ENCODE data around the gene ABHD3. TPM values are rescaled to one million over a fixed set of nuclear protein-coding genes. Genes with fewer than 3 reads are reported as not detected.
A peak's percentile ranks its signal among the peaks of the same experiment; 100 is the strongest.

ABHD3 gene
- total and polyA plus RNA-seq, 8 donors: 8.9 to 33.4 (median 18.9) TPM

DNA sequence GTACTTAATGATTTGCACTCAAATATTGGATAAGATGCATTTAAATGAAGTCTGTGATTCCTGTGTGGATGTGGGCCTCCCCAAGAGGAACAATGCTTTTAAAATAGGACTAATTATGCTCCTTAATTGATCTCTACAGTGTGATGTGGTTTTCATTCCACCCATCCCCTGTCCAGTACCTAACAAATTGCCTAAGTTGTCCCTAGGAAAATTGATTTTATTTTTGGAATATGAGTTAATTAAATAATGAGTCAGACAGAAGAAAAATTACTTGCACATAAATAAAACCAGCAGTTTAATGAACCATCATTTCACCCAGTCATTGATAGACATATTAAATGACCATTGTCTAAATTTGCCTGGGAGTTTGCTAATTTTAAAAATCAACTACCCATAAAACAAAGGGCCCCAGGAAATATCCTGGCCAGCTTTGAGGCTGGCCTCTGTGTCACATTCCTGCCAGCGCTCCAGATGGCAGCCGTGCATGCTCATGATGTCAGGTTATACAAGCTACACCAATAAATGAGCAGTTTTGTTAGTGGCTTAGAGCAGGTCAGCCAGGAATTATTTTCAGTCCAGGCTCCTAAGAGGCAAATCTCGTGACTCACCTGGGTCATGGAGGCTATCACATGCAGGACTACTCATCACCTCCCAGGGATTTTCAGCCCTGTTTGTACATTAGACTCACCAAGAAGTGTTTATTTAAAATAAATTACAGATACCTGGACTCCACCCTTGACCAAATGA, 31.9 kb downstream of the ABHD3 start:
- Histone ChIP-seq H3K36me3 (no peaks in the 10 kb centered on the region), H3K4me3 (no peak overlapping the region), H3K4me1 (peaks cover 0 to 26% (median 3%) of the 10 kb centered on the region in 4 donors), H3K27ac (peak overlapping the region in 4 of 5 donors; percentile 8 to 64 (median 46)), H3K9me3 (no peaks in the 10 kb centered on the region), H3K27me3 (no peaks in the 10 kb centered on the region)
- intact Hi-C loops (cut with DNase I; ENCODE audit: low total_unique reads): no loop called here
- peak in 1 of 3 donors; percentile 55 for TF ChIP-seq POLR2AphosphoS5 (IDR thresholded peaks at IDR 0.05)
- TF ChIP-seq CTCF (IDR thresholded peaks at IDR 0.05): no peak
- WGBS, 5 donors: 31 to 52% (median 37%) methylated on average over 3 of the region's 3 CpGs
- DNase-seq: peak; percentile 62 to 70

DNA sequence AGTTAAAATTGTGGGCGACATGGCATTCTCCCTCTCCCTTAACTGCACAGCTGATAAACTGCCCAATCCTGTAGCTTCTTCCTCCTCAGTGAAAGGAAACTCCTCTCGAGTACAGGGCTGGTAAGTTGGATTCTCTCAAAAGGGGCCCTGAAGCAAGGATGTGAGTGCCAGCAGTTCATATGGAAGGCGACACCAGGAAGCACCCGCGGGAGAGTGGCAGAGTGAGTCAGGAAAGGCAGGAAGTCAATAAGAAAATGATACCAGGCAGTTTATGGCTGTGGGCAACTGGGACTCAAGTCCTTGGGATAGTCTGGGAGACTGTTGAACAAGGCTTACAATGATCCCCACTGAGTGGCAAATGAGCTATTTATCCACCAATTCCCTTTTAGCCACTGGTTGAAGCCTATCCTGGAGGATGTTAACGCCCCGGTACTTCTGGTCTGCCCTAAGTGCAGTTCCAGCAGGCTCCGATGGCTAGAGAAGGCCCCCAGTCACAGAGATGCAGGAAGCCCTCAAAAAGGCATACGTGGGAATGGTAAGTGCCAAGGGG, 34.8 kb downstream of the ABHD3 start:
- DNase-seq: no peak

DNA sequence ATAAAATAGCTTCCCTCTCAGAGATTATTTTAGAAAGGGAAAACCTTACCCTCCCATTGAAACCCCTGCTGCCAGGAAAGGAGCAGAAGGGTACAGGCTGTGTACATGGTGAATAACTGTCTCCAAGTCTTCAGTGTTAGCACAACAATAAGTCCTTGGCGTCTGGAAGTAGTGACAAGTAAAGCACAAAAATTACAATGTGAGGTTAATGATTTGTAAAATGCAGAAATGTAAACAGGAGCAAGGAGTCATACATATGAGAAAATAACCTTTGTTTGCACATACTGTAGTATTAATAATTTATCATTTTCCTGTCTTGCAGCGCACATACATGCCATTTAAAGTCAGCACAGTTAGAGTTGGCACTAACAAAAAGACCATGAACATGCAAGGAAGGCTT, 40.5 kb downstream of the ABHD3 start:
- H3K27me3 ChIP-seq: no peaks in the 10 kb centered on the region
- peak in 1 of 2 donors; percentile 53 for DNase-seq
- no peaks in the 10 kb centered on the region for H3K9me3 ChIP-seq
- TF ChIP-seq POLR2AphosphoS5 (IDR thresholded peaks at IDR 0.05) (peak in 1 of 3 donors; percentile 9), CTCF (IDR thresholded peaks at IDR 0.05) (no peak)
- intact Hi-C loops (cut with DNase I; ENCODE audit: low total_unique reads): no loop called here
- 28 to 61% (median 40%) methylated on average over 2 of the region's 2 CpGs for WGBS, 5 donors
- peaks cover 4 to 20% (median 14%) of the 10 kb centered on the region in 4 donors for H3K36me3 ChIP-seq
- H3K4me1 ChIP-seq: peaks cover 0 to 8% (median 5%) of the 10 kb centered on the region in 4 donors
- no peak overlapping the region for H3K4me3 ChIP-seq
- H3K27ac ChIP-seq: peak overlapping the region in 1 of 5 donors; percentile 35

More for the DNA sequence above, 34.8 kb downstream of the ABHD3 start:
- intact Hi-C loops (cut with DNase I; ENCODE audit: low total_unique reads): no loop called here
- Histone ChIP-seq H3K27ac (peak overlapping the region in 2 of 5 donors; percentile 26 to 42), H3K9me3 (no peaks in the 10 kb centered on the region), H3K27me3 (no peaks in the 10 kb centered on the region), H3K4me1 (peaks cover 0 to 26% (median 3%) of the 10 kb centered on the region in 4 donors), H3K4me3 (no peak overlapping the region), H3K36me3 (no peaks in the 10 kb centered on the region)
- 84 to 93% (median 87%) methylated on average over 9 of the region's 9 CpGs for WGBS, 5 donors
- TF ChIP-seq POLR2AphosphoS5 (IDR thresholded peaks at IDR 0.05): peak in 1 of 3 donors; percentile 19
- TF ChIP-seq POLR2A (IDR thresholded peaks at IDR 0.05): no peak

DNA sequence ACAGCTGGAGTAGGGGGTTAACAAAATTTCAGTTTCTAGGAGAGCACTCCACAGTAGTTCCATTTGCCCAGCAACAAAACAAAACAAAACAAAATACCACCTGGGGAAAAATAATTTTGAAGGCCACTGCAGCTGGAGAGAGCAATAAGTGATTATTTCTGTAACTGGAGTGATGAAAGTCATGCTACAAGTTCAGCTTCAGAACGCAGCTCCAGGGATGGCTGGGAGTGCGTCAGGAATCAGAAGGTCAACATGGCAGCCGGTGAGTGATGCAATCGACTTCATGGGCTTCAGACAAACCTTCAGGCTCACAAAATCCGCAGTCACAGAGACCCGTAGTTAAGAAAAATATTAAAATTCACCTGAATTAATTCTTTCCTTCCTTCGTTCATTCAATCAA, 41.0 kb downstream of the ABHD3 start:
- peak overlapping the region in 1 of 5 donors; percentile 35 for H3K27ac ChIP-seq
- H3K36me3 ChIP-seq: peaks cover 4 to 22% (median 15%) of the 10 kb centered on the region in 4 donors
- WGBS, 5 donors: 89 to 94% (median 91%) methylated on average over 7 of the region's 7 CpGs
- peaks cover 0 to 5% (median 3%) of the 10 kb centered on the region in 4 donors for H3K4me1 ChIP-seq
- H3K4me3 ChIP-seq: no peak overlapping the region
- H3K27me3 ChIP-seq: no peaks in the 10 kb centered on the region
- H3K9me3 ChIP-seq: no peaks in the 10 kb centered on the region
- DNase-seq: no peak
- intact Hi-C loops (cut with DNase I; ENCODE audit: low total_unique reads): no loop called here
- no peak for TF ChIP-seq EP300 (IDR thresholded peaks at IDR 0.05)
- no peak for TF ChIP-seq POLR2AphosphoS5 (IDR thresholded peaks at IDR 0.05)
- no peak for TF ChIP-seq POLR2A (IDR thresholded peaks at IDR 0.05)
- TF ChIP-seq CTCF (IDR thresholded peaks at IDR 0.05): no peak

GRCh38 chr18:21662581-21662980, 42.0 kb downstream of the ABHD3 start:
- peaks cover 0 to 5% (median 0%) of the 10 kb centered on the region in 4 donors for H3K4me1 ChIP-seq
- DNase-seq: no peak
- no peak overlapping the region for H3K4me3 ChIP-seq
- H3K27ac ChIP-seq: no peak overlapping the region
- TF ChIP-seq CTCF (IDR thresholded peaks at IDR 0.05): no peak
- TF ChIP-seq POLR2A (IDR thresholded peaks at IDR 0.05): no peak
- TF ChIP-seq POLR2AphosphoS5 (IDR thresholded peaks at IDR 0.05): no peak
- no peak for TF ChIP-seq EP300 (IDR thresholded peaks at IDR 0.05)
- 95 to 98% (median 96%) methylated on average over 9 of the region's 9 CpGs for WGBS, 5 donors
- no peaks in the 10 kb centered on the region for H3K27me3 ChIP-seq
- H3K9me3 ChIP-seq: no peaks in the 10 kb centered on the region
- H3K36me3 ChIP-seq: peaks cover 4 to 27% (median 20%) of the 10 kb centered on the region in 4 donors
- intact Hi-C loops (cut with DNase I; ENCODE audit: low total_unique reads): no loop called here
